Right ventricle myocardium inferior (tissue), 1 donor: ENCODE data around the gene MRPL43. TPM values are rescaled to one million over a fixed set of nuclear protein-coding genes. Genes with fewer than 3 reads are reported as not detected.

Experiments used
- ATAC-seq: fragments of 200-7000 bp; cut with Tn5 transposase; one replicate; pipeline ENCODE4 v1.9.1; 2020; ENCODE audit warnings: mild to moderate bottlenecking, moderate library complexity
- DNase-seq: peaks from one replicate; pipeline ENCODE4 v3.0.0; 2021; ENCODE audit errors: missing footprints
- intact Hi-C: fragments of 100-400 bp; cut with DNase I; formaldehyde crosslinking; loops from one replicate; pipeline ENCODE4 v1.11.0; 2022
- total RNA-seq: library from RNA; stranded (reverse); fragmentation: NEBNext Ultra II Directional; extraction: Animal tissue kit (Norgen Biotek cat#: 25700); gene quantifications from one replicate; pipeline ENCODE4 v1.2.1, GENCODE V29; 2021
- donor health status: DM: no; HTN: yes; CAD: no; lungs with severe emphysema.

The MRPL43 gene
- total RNA-seq, 1 donor from 2014 or later: 58.3 TPM

GRCh38 chr10:100995181-100995580 lies 7.9 kb upstream of the MRPL43 start:
- ATAC-seq (no peak), DNase-seq (no peak)
- intact Hi-C loops: loop anchor here (2.0 kb wide), 1 partner anchor 74 kb away; no protein-coding TSS in a partner anchor

DNA sequence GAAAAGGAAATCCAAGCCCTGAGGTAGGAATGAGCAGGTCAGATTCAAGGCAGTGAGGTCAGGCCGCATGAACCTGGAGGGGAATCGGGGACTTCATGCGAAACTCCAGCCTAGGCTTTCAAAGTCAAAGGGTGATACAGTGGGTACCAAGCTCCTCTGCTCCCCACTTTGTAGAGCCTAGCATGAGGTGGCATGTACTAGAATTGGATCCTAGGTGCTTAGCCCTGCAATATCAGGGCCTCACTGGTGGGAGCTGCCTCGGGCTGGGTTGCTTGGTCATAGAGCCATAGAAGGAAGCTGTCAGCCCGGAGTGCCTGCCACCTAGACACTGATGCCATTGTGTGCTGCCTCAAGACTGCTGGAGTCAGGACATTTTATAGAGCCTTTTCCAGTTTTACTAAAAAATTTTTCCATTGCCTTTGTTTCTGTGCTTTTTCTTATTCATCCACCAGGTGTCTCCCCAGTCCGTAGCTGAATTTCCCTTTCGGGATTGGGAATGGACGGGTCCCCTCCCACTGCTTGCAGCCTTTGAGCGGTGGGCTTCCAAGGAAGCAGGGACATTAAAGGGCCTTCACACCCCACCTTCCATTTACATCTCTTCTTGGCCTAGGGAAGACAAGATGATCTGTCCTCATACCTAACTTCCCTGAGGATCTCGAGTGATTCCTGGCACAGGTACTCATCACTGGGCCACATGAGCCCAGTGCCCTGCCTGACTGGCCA lies 6.8 kb upstream of the MRPL43 start:
- no peak for ATAC-seq
- intact Hi-C loops: loop anchor here (1.0 to 2.0 kb wide), 2 partner anchors 20 to 75 kb away; no protein-coding TSS in a partner anchor
- DNase-seq: no peak

GRCh38 chr10:100989088-100989487 lies 1.8 kb upstream of the MRPL43 start:
- intact Hi-C loops: loop anchor here (5.0 kb wide), 1 partner anchor 43 kb away; the partner anchor contains the start of genes PDZD7 and SFXN3
- ATAC-seq (no peak), DNase-seq (no peak)

- DNase-seq: no peak
- intact Hi-C loops: loop anchor here (5.0 kb wide), 1 partner anchor 44 kb away; the partner anchor contains the start of genes PDZD7 and SFXN3
- no peak for ATAC-seq
These were observed 869 bp upstream of the MRPL43 start for GRCh38 chr10:100988166-100988565.

- no peak for ATAC-seq
- DNase-seq: no peak
- intact Hi-C loops: loop anchor here (5.0 kb wide), 1 partner anchor 45 kb away; the partner anchor contains the start of genes PDZD7 and SFXN3
These were observed 370 bp upstream of the MRPL43 start for GRCh38 chr10:100987685-100988049.

DNA sequence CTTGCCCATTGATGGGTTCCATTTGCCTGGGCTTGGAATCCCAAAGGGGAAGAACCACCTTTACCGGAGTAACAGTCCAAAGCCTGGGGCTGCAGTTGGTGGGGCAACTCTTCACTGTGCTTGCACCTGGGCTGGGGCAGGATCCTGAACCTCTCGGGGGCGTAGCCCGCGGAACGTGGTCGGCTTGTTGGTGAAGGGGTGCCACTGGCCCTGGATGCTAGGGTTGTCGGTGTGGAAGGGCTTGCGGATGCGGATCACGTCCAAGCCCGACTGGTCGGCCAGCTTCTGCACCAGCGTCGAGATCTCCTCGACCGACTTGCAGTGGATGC lies 710 bp downstream of the MRPL43 start:
- ATAC-seq: no peak

DNA sequence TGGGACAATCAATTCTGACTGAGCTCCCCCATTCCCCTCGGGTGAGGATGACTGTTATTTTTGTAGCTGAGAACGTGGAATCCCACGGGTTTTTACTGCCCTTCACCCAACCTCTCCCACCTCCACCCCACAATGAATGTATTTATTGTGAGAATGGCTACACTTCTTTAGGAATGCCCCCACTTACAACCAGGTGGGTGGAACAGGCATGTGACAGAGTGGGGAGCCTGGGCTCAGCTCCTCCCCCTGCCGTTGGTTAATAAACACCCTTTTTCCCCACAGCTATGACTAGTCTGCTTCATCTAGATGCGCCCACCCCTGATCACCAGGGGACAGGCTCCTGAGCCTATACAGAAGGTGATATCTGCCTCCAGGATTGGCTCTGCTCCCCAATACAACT lies 2.0 kb downstream of the MRPL43 start:
- ATAC-seq (no peak), DNase-seq (no peak)
- intact Hi-C loops: loop anchor here (5.0 kb wide), 1 partner anchor 47 kb away; the partner anchor contains the start of genes PDZD7 and SFXN3

More for the DNA sequence above, 710 bp downstream of the MRPL43 start:
- DNase-seq: no peak
- intact Hi-C loops: loop anchor here (5.0 kb wide), 1 partner anchor 46 kb away; the partner anchor contains the start of genes PDZD7 and SFXN3

GRCh38 chr10:100984672-100985177 lies 2.6 kb downstream of the MRPL43 start:
- intact Hi-C loops: loop anchor here (5.0 kb wide), 1 partner anchor 48 kb away; the partner anchor contains the start of genes PDZD7 and SFXN3
- ATAC-seq (no peak), DNase-seq (no peak)

- intact Hi-C loops: no loop called here
- no peak for DNase-seq
- no peak for ATAC-seq
These were observed 3.2 kb downstream of the MRPL43 start for GRCh38 chr10:100983868-100984671.

- DNase-seq (no peak), ATAC-seq (no peak)
- intact Hi-C loops: no loop called here
These were observed 4.1 kb downstream of the MRPL43 start for GRCh38 chr10:100982916-100983830.

- intact Hi-C loops: no loop called here
- no peak for DNase-seq
- no peak for ATAC-seq
These were observed 6.0 kb downstream of the MRPL43 start for GRCh38 chr10:100981178-100981772.

- ATAC-seq: no peak
- intact Hi-C loops: no loop called here
- no peak for DNase-seq
These were observed 6.6 kb downstream of the MRPL43 start for GRCh38 chr10:100980711-100981110.

DNA sequence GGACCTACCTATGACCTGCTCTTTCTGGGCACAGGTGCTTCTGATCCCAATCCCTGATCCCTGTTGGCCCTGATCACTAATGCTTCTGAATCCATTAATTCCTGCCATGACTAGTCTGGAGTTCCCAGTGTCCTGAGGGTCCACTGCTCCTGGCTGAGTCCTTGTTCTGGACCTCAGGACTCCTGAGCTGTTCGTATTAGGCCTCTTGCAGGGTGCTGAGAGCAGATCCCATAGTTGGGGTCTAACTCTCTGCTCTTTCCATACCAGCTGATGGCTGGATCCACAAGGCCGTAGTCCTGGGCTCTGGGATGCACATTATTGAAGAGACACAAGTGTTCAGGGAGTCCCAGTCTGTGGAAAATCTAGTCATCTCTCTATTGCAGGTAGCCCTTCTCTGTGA lies 7.0 kb downstream of the MRPL43 start:
- DNase-seq (no peak), ATAC-seq (no peak)
- intact Hi-C loops: no loop called here

- no peak for ATAC-seq
These were observed 7.5 kb downstream of the MRPL43 start for GRCh38 chr10:100979791-100980272.

DNA sequence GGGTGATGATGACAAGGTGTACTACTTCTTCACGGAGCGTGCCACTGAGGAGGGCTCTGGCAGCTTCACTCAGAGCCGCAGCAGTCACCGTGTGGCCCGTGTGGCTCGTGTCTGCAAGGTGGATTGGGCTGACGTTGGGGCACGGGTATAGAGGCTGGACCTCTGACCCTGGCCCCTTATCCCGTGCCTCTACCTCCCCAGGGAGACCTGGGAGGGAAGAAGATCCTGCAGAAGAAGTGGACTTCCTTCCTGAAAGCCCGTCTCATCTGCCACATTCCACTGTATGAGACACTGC lies 8.4 kb downstream of the MRPL43 start:
- no peak for ATAC-seq
- no peak for DNase-seq
- intact Hi-C loops: no loop called here

More at GRCh38 chr10:100979791-100980272, 7.5 kb downstream of the MRPL43 start:
- no peak for DNase-seq
- intact Hi-C loops: no loop called here

DNA sequence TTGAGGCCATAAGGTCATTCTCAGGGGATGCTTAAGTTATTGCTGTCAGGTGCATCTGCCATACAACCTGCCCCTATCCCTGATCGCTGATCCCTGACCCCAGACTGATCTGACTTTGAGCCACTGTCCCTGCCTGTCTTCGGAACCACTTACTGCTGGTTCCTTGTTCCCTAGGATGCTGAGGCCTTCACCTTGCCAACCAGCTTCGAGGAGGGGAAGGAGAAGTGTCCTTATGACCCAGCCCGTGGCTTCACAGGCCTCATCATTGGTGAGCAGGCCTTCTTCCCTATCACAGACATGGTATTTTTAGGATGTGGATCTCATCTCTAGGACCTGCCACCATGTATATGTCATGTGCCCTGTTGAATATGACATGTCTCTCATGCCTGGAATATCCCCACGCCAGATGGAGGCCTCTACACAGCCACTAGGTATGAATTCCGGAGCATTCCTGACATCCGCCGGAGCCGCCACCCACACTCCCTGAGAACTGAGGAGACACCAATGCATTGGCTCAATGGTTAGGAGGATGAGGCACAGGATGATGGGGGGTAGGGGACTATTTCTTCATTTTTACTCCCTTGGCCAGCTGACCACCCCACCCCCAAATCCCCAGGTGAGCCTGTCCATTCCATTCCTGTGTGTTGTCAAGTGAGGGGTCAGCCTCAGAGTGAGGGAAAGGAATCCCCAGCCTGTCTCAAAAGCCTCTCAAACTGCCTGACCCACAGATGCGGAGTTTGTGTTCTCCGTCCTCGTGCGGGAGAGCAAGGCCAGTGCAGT lies 9.0 kb downstream of the MRPL43 start:
- intact Hi-C loops: no loop called here
- DNase-seq (no peak), ATAC-seq (no peak)

DNA sequence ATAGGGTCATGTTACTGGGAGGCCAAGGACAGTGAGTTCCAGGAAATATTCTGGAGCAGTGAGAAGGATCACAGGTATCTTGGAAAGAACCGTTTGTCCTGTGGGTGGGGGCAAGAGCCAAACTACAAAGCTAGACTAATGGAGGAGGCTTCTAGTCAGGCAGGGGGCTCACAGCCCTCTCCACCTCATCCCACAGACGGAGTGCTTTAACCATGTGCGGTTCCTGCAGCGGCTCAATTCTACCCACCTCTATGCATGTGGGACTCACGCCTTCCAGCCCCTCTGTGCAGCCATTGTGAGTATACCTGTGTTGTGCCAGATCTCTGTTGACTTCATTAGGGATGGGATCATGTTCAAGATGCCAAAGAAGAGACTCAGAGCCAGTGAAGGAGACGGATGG lies 9.9 kb downstream of the MRPL43 start:
- ATAC-seq: no peak
- intact Hi-C loops: no loop called here

More for the DNA sequence above, 9.9 kb downstream of the MRPL43 start:
- DNase-seq: no peak
